ENCODE data around the gene SLC27A3. TPM values are rescaled to one million over a fixed set of nuclear protein-coding genes. Genes with fewer than 3 reads are reported as not detected.

SLC27A3 gene
- total and polyA plus RNA-seq, 10 of the 15 experiments (the other 5 are each of a cell fraction or from before 2014, with no cell fraction given) = 2.6 to 18.1 (median 8.3) TPM

GRCh38 chr1:153754266-153754665 lies 20.9 kb upstream of the SLC27A3 start:
- Histone ChIP-seq H4K20me1 (ENCODE audit: control insufficient read depth, insufficient read depth) (no peaks in the 10 kb centered on the region), H3K27ac (ENCODE audit: control insufficient read depth, insufficient read depth) (no peak overlapping the region), H3K9me3 (replicated peaks; ENCODE audit: control insufficient read depth, insufficient read depth, low read length) (no peaks in the 10 kb centered on the region), H3K36me3 (ENCODE audit: control insufficient read depth in 2 of 2, insufficient read depth in 2 of 2, low read length in 1 of 2) (peaks cover 14 to 52% of the 10 kb centered on the region in 2 experiments), H3K4me3 (no peak overlapping the region), H3K4me2 (ENCODE audit: control insufficient read depth, insufficient read depth) (no peak overlapping the region), H3K27me3 (replicated peaks in 1 of 2; ENCODE audit: control insufficient read depth in 2 of 2, insufficient read depth in 2 of 2, low read length in 1 of 2) (no peaks in the 10 kb centered on the region), H2AFZ (ENCODE audit: control insufficient read depth, low read depth, low read length) (no peak overlapping the region), H3K9ac (ENCODE audit: control insufficient read depth, insufficient read depth, low read length) (no peak overlapping the region), H3K4me1 (ENCODE audit: control insufficient read depth, insufficient read depth, low read length) (no peaks in the 10 kb centered on the region; the same call in 1 of the 2 replicates), H3K79me2 (ENCODE audit: control insufficient read depth, insufficient read depth, low read length) (no peaks in the 10 kb centered on the region)
- DNase-seq (ENCODE audit: low read depth, low spot score) (no peak), ATAC-seq (no peak), FAIRE-seq (no peak)
- RAD21 ChIA-PET (ENCODE audit: unreplicated experiment) = interaction anchor here (1.2 kb wide), 1 partner anchor 77 kb away, joined by 3 read pairs; no protein-coding TSS in a partner anchor
- TF ChIP-seq RUNX3 (IDR thresholded peaks at IDR 0.05; ENCODE audit: low read length) = no peak
- TF ChIP-seq BHLHE40 (IDR thresholded peaks at IDR 0.05; ENCODE audit: borderline replicate concordance in 1 of 2, low read depth in 2 of 2, low read length in 1 of 2) = no peak
- TF ChIP-seq CBFB (IDR thresholded peaks at IDR 0.05; ENCODE audit: low read depth) = no peak
- TF ChIP-seq FOS (IDR thresholded peaks at IDR 0.05; ENCODE audit: borderline replicate concordance, extremely low read depth, insufficient read length) = no peak
- TF ChIP-seq TAF1 (IDR thresholded peaks at IDR 0.05; ENCODE audit: borderline replicate concordance, low read depth, low read length) = no peak
- TF ChIP-seq STAT1 (conservative IDR thresholded peaks at IDR 0.05) = no peak
- TF ChIP-seq RFX5 (IDR thresholded peaks at IDR 0.05; ENCODE audit: low read depth, low read length) = no peak
- TF ChIP-seq BRCA1 (IDR thresholded peaks at IDR 0.05; ENCODE audit: low read depth, low read length) = no peak
- POLR2A ChIA-PET = no interaction called here
- 96% methylated on average over 2 of the region's 2 CpGs for WGBS (ENCODE audit: insufficient coverage, insufficient replicate concordance, low lambda C conversion rate, missing lambda C conversion rate)
- no TSS peak for BruUV-seq (replicated peaks)
- CTCF ChIA-PET = interaction anchor here (0.8 to 1.2 kb wide), 2 partner anchors 58 to 233 kb away, joined by 3 read pairs; no protein-coding TSS in a partner anchor
- in situ Hi-C loops (cut with MboI) = no loop called here
- intact Hi-C loops (cut with micrococcal nuclease; ENCODE audit: unreplicated experiment) = no loop called here
- SMC1A ChIA-PET (ENCODE audit: uncharacterized antibody, unreplicated experiment) = interaction anchor here (0.8 to 1.6 kb wide), 5 partner anchors 20 to 232 kb away, joined by 3 to 4 read pairs (median 3); partner anchors contain the start of genes NPR1 and RAB13

- ChIA-PET POLR2A (no interaction called here), RAD21 (ENCODE audit: unreplicated experiment) (no interaction called here), SMC1A (ENCODE audit: uncharacterized antibody, unreplicated experiment) (no interaction called here), CTCF (interaction anchor here (0.8 to 1.4 kb wide), 2 partner anchors 10 to 36 kb away, joined by 3 to 5 read pairs; no protein-coding TSS in a partner anchor)
- Histone ChIP-seq H3K4me3 (no peak overlapping the region), H3K9me3 (replicated peaks; ENCODE audit: control insufficient read depth, insufficient read depth, low read length) (no peaks in the 10 kb centered on the region), H3K27me3 (replicated peaks in 1 of 2; ENCODE audit: control insufficient read depth in 2 of 2, insufficient read depth in 2 of 2, low read length in 1 of 2) (no peaks in the 10 kb centered on the region), H2AFZ (ENCODE audit: control insufficient read depth, low read depth, low read length) (no peak overlapping the region), H3K9ac (ENCODE audit: control insufficient read depth, insufficient read depth, low read length) (no peak overlapping the region), H4K20me1 (ENCODE audit: control insufficient read depth, insufficient read depth) (no peaks in the 10 kb centered on the region), H3K27ac (ENCODE audit: control insufficient read depth, insufficient read depth) (no peak overlapping the region), H3K4me2 (ENCODE audit: control insufficient read depth, insufficient read depth) (no peak overlapping the region), H3K4me1 (ENCODE audit: control insufficient read depth, insufficient read depth, low read length) (no peaks in the 10 kb centered on the region), H3K36me3 (ENCODE audit: control insufficient read depth in 2 of 2, insufficient read depth in 2 of 2, low read length in 1 of 2) (peaks cover 24 to 55% of the 10 kb centered on the region in 2 experiments), H3K79me2 (ENCODE audit: control insufficient read depth, insufficient read depth, low read length) (no peaks in the 10 kb centered on the region)
- intact Hi-C loops (cut with micrococcal nuclease; ENCODE audit: unreplicated experiment) (no loop called here), in situ Hi-C loops (cut with MboI) (no loop called here)
- DNase-seq (ENCODE audit: low read depth, low spot score) (no peak), ATAC-seq (no peak), FAIRE-seq (no peak)
- WGBS (ENCODE audit: insufficient coverage, insufficient replicate concordance, low lambda C conversion rate, missing lambda C conversion rate) = 95% methylated on average over 4 of the region's 4 CpGs
- no TSS peak for BruUV-seq (replicated peaks)
- TF ChIP-seq RFX5 (IDR thresholded peaks at IDR 0.05; ENCODE audit: low read depth, low read length) (no peak), NKRF (conservative IDR thresholded peaks at IDR 0.05) (no peak), MLLT1 (IDR thresholded peaks at IDR 0.05) (no peak), ZBTB11 (CRISPR knock-in tag; IDR thresholded peaks at IDR 0.05) (no peak)
Observed at GRCh38 chr1:153760440-153760839, 14.8 kb upstream of the SLC27A3 start.

All from GM12878 (cell line).